IPS DF 19.7 (cell line): ENCODE results near the gene DHRS3.
"Not testable (repeated sequence)": the region's sequence is repeated elsewhere in the genome, so short reads cannot be mapped to it uniquely, and the experiment has no call there.

Experiments used
- DNase-seq: peaks from one replicate; pipeline ENCODE4 v3.0.0-alpha.2; 2013; ENCODE audit warnings: low read depth, low spot score

The DHRS3 gene

GRCh38 chr1:12540580-12541273 is 77.3 kb downstream of the DHRS3 start:
- no peak for DNase-seq

- DNase-seq: no peak
Observed at GRCh38 chr1:12539705-12540579, 78.1 kb downstream of the DHRS3 start.

GRCh38 chr1:12539320-12539704 is 78.7 kb downstream of the DHRS3 start:
- no peak for DNase-seq

- not testable (repeated sequence) for DNase-seq
Observed at GRCh38 chr1:12538536-12538935, 79.5 kb downstream of the DHRS3 start.

GRCh38 chr1:12537906-12538461 is 80.0 kb downstream of the DHRS3 start:
- DNase-seq: no peak

- DNase-seq: no peak
Observed at GRCh38 chr1:12537294-12537693, 80.7 kb downstream of the DHRS3 start.

GRCh38 chr1:12536023-12536639 is 81.9 kb downstream of the DHRS3 start:
- DNase-seq: no peak

- no peak for DNase-seq
Observed at GRCh38 chr1:12532405-12533315, 85.3 kb downstream of the DHRS3 start.

- no peak for DNase-seq
Observed at GRCh38 chr1:12531179-12531499, 86.9 kb downstream of the DHRS3 start.

- no peak for DNase-seq
Observed at GRCh38 chr1:12530462-12531178, 87.4 kb downstream of the DHRS3 start.

- no peak for DNase-seq
Observed at GRCh38 chr1:12529640-12530174, 88.3 kb downstream of the DHRS3 start.

- no peak for DNase-seq
Observed at GRCh38 chr1:12528021-12528852, 89.8 kb downstream of the DHRS3 start.

- DNase-seq: no peak
Observed at GRCh38 chr1:12527564-12527963, 90.4 kb downstream of the DHRS3 start.

GRCh38 chr1:12525311-12526181 is 92.5 kb downstream of the DHRS3 start:
- DNase-seq: no peak

GRCh38 chr1:12524266-12524665 is 93.7 kb downstream of the DHRS3 start:
- DNase-seq: no peak

GRCh38 chr1:12522780-12523179 is 95.2 kb downstream of the DHRS3 start:
- not testable (repeated sequence) for DNase-seq

GRCh38 chr1:12521096-12521495 is 96.9 kb downstream of the DHRS3 start:
- no peak for DNase-seq

GRCh38 chr1:12519693-12520364 is 98.2 kb downstream of the DHRS3 start:
- no peak for DNase-seq
